Ascending aorta (tissue), 2 donors: Measurements from ENCODE around the gene CLASRP. TPM values are rescaled to one million over a fixed set of nuclear protein-coding genes. Genes with fewer than 3 reads are reported as not detected.

Experiments
- DNase-seq, 2 donors: peaks; one replicate each; pipeline ENCODE4 v3.0.0-alpha.2; 2019; ENCODE audit warnings: low spot score in 2 of 2
- H3K27ac ChIP-seq, 2 donors: fragments of 200-600 bp; sonication (generic); one replicate each; pipeline ENCODE4 v1.5.1; 2016 to 2017; ENCODE audit warnings: mild to moderate bottlenecking in 1 of 2
- H3K27me3 ChIP-seq: fragments of 200-600 bp; sonication (generic); one replicate; pipeline ENCODE4 v1.5.1; 2017
- H3K36me3 ChIP-seq, 2 donors: fragments of 200-600 bp; sonication (generic); one replicate each; pipeline ENCODE4 v1.5.1; 2016
- H3K4me1 ChIP-seq, 2 donors: fragments of 200-600 bp; sonication (generic); one replicate each; pipeline ENCODE4 v1.5.1; 2016 to 2017; ENCODE audit warnings: mild to moderate bottlenecking in 1 of 2
- H3K4me3 ChIP-seq, 2 donors: fragments of 200-600 bp; sonication (generic); one replicate each; pipeline ENCODE4 v1.5.1; 2016 to 2017; ENCODE audit warnings: mild to moderate bottlenecking in 1 of 2
- H3K9me3 ChIP-seq, 2 donors: fragments of 200-600 bp; sonication (generic); one replicate each; pipeline ENCODE4 v1.5.1; 2016
- intact Hi-C: fragments of 100-400 bp; cut with DNase I; formaldehyde crosslinking; loops from one replicate; pipeline ENCODE4 v1.15.1; 2023
- total RNA-seq: library from RNA; depleted of rRNA; stranded (reverse); fragments of >200 nt; gene quantifications from one replicate; pipeline ENCODE4 v1.1.0, GENCODE V29; 2016
- TF ChIP-seq, protein P1 (sequence below), 3 experiments: fragments of 200-600 bp in 2 of 3; fragments of 450-650 bp in 1 of 3; sonication (generic) in 2 of 3; IDR thresholded peaks; one replicate each; pipeline ENCODE4 v1.5.1; 2016 to 2019; ENCODE audit warnings: antibody characterized with exemption in 3 of 3, mild to moderate bottlenecking in 1 of 3, moderate library complexity in 1 of 3

CLASRP gene
- total RNA-seq, 1 donor from 2014 or later: 103 TPM

- TF ChIP-seq, protein P1, sequence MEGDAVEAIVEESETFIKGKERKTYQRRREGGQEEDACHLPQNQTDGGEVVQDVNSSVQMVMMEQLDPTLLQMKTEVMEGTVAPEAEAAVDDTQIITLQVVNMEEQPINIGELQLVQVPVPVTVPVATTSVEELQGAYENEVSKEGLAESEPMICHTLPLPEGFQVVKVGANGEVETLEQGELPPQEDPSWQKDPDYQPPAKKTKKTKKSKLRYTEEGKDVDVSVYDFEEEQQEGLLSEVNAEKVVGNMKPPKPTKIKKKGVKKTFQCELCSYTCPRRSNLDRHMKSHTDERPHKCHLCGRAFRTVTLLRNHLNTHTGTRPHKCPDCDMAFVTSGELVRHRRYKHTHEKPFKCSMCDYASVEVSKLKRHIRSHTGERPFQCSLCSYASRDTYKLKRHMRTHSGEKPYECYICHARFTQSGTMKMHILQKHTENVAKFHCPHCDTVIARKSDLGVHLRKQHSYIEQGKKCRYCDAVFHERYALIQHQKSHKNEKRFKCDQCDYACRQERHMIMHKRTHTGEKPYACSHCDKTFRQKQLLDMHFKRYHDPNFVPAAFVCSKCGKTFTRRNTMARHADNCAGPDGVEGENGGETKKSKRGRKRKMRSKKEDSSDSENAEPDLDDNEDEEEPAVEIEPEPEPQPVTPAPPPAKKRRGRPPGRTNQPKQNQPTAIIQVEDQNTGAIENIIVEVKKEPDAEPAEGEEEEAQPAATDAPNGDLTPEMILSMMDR (IDR thresholded peaks at IDR 0.05): no peak
- Histone ChIP-seq H3K4me3 (no peak overlapping the region), H3K36me3 (peaks cover 49 to 53% of the 10 kb centered on the region in 2 donors), H3K27me3 (no peaks in the 10 kb centered on the region), H3K27ac (no peak overlapping the region), H3K9me3 (no peaks in the 10 kb centered on the region), H3K4me1 (no peaks in the 10 kb centered on the region)
- DNase-seq: no peak
- intact Hi-C loops: no loop called here
These were observed 32.7 kb downstream of the CLASRP start for GRCh38 chr19:45071545-45071938.

GRCh38 chr19:45071969-45072790, 33.3 kb downstream of the CLASRP start:
- H3K36me3 ChIP-seq: peaks cover 42 to 48% of the 10 kb centered on the region in 2 donors
- DNase-seq: no peak
- intact Hi-C loops: no loop called here

DNA sequence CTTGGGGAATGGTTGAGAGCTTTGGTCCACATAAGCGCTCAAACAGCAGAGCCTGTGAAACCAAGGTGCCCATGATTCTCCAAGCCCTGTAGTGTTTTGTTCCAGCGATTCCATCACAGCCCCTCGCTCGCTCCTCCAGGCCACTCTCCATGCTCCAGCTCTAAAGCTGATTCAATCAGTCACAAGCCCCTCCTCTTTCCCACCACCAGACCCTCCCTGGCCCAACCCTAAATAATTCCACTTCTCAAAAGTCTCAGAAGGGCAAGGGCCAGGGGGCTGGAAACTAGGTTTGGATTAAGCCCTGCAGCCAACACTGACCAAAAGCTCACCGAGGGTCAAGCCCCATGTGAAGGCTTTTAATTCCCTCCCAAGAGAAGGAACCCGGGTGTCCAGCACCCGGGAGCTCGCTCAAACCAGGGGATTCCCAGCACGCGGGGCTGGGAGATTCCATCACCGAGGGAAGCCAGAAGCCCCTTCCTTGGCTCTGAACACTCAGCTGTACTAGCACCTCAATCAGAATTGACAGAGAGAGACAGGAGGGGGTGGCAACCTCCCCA, 36.0 kb downstream of the CLASRP start:
- no peaks in the 10 kb centered on the region for H3K9me3 ChIP-seq
- TF ChIP-seq, protein P1 (IDR thresholded peaks at IDR 0.05): no peak
- H3K27ac ChIP-seq: peak overlapping the region; percentile 27 to 43
- peaks cover 2 to 4% of the 10 kb centered on the region in 2 donors for H3K4me1 ChIP-seq
- intact Hi-C loops: no loop called here
- peak overlapping the region in 1 of 2 donors; percentile 62 for H3K4me3 ChIP-seq
- H3K36me3 ChIP-seq: peaks cover 16 to 22% of the 10 kb centered on the region in 2 donors
- H3K27me3 ChIP-seq: no peaks in the 10 kb centered on the region
- no peak for DNase-seq

More at GRCh38 chr19:45071969-45072790, 33.3 kb downstream of the CLASRP start:
- TF ChIP-seq, protein P1 (IDR thresholded peaks at IDR 0.05): no peak
- Histone ChIP-seq H3K9me3 (no peaks in the 10 kb centered on the region), H3K27me3 (no peaks in the 10 kb centered on the region), H3K27ac (no peak overlapping the region), H3K4me1 (no peaks in the 10 kb centered on the region), H3K4me3 (no peak overlapping the region)

DNA sequence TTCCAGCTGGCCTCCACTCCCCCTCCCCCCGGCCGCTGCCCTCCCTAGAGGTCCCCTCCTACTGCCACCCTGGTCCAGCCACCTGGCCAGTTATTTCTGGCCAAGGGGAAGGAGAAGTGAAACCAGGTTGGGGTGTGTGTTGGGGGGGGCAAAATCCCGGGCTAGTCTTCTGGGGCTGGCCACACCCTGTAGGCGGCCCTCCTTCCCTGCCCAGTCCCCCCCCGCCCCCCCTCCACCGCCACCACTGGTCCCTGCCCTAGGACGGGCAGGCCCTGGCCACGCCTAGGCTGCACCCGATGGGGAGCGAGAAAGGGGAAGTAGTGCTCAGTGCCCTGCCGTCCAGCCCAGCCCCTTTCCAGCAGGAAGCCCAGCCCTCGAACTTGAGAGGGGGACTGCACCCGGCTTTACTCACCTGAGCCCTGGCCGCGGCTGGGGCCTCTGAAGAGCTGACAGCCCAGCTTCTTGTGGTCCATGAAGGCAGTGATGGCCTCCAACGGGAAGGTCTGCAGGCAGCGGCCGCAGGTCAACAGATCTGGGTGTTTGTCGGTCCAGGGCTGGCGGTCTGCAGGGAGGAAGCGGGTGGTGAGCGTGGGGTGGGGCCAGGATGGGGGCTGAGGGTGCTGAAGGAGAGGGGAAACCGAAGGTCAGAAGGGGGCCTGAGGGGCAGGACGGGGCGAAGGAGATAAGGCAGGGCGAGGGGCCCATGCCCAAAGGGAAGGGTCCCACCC, 36.6 kb downstream of the CLASRP start:
- DNase-seq: peak; percentile 47 to 77
- H3K9me3 ChIP-seq: no peaks in the 10 kb centered on the region
- peak overlapping the region; percentile 12 to 62 for H3K4me3 ChIP-seq
- H3K4me1 ChIP-seq: peaks cover 7 to 10% of the 10 kb centered on the region in 2 donors
- H3K27me3 ChIP-seq: no peaks in the 10 kb centered on the region
- peaks cover 9 to 15% of the 10 kb centered on the region in 2 donors for H3K36me3 ChIP-seq
- H3K27ac ChIP-seq: peak overlapping the region; percentile 27 to 43
- TF ChIP-seq, protein P1 (IDR thresholded peaks at IDR 0.05): no peak
- intact Hi-C loops: no loop called here

GRCh38 chr19:45076029-45076850, 37.4 kb downstream of the CLASRP start, which contains the start of gene ZNF296:
Gene ZNF296 (minus strand): TSS chr19:45076478. CDS start chr19:45076373, 105 bp downstream.
- H3K27me3 ChIP-seq: no peaks in the 10 kb centered on the region
- H3K36me3 ChIP-seq: peaks cover 6 to 7% of the 10 kb centered on the region in 2 donors
- intact Hi-C loops: no loop called here
- peaks cover 7 to 10% of the 10 kb centered on the region in 2 donors for H3K4me1 ChIP-seq
- H3K9me3 ChIP-seq: no peaks in the 10 kb centered on the region
- peak in 1 of 2 donors; percentile 83 for DNase-seq
- H3K27ac ChIP-seq: peak within 1 kb of the TSS; percentile 43 to 44
- TF ChIP-seq, protein P1 (IDR thresholded peaks at IDR 0.05): no peak
- H3K4me3 ChIP-seq: peak within 1 kb of the TSS; percentile 12 to 62
